ENCODE measurements around the gene YWHAG.
"Not testable (repeated sequence)": the region's sequence is repeated elsewhere in the genome, so short reads cannot be mapped to it uniquely, and the experiment has no call there.

Gene YWHAG

GRCh38 chr7:76291351-76292212, 67.2 kb downstream of the YWHAG start:
- H3K27me3 ChIP-seq (ENCODE audit: insufficient read depth, low read length, poor library complexity, severe bottlenecking): no peaks in the 10 kb centered on the region
- no peaks in the 10 kb centered on the region for H3K79me2 ChIP-seq (ENCODE audit: insufficient read depth, low read length)
- TF ChIP-seq EZH2phosphoT487 (IDR thresholded peaks at IDR 0.05; ENCODE audit: borderline replicate concordance) (no peak), CTCF (conservative IDR thresholded peaks at IDR 0.05; ENCODE audit: low read length) (peak; percentile 90)
- H2AFZ ChIP-seq (ENCODE audit: low read length): peak overlapping the region; percentile 96
- no peaks in the 10 kb centered on the region for H3K9me2 ChIP-seq (replicated peaks; ENCODE audit: low read depth, low read length)
- H3K36me3 ChIP-seq (ENCODE audit: insufficient read depth, low read length): no peaks in the 10 kb centered on the region
- no peaks in the 10 kb centered on the region for H3F3A ChIP-seq (ENCODE audit: low read depth)
- no peaks in the 10 kb centered on the region for H4K20me1 ChIP-seq (ENCODE audit: insufficient read depth, low read length, poor library complexity, severe bottlenecking)
- H3K9ac ChIP-seq (ENCODE audit: low read depth, low read length, poor library complexity, severe bottlenecking): peak overlapping the region; percentile 59
- peak overlapping the region; percentile 56 for H3K4me2 ChIP-seq (ENCODE audit: low read depth, low read length, poor library complexity, severe bottlenecking)
- peak overlapping the region; percentile 44 for H3K4me3 ChIP-seq (ENCODE audit: low read length, poor library complexity, severe bottlenecking)
- H3K9me3 ChIP-seq (ENCODE audit: insufficient read depth, low read depth, low read length): no peaks in the 10 kb centered on the region
- H3K4me1 ChIP-seq (ENCODE audit: insufficient read depth, low read length, poor library complexity, severe bottlenecking): peaks cover 5% of the 10 kb centered on the region

- not testable (repeated sequence) for H3K36me3 ChIP-seq (ENCODE audit: insufficient read depth, low read length); H3K4me3 ChIP-seq (ENCODE audit: low read length, poor library complexity, severe bottlenecking); H3K9me2 ChIP-seq (replicated peaks; ENCODE audit: low read depth, low read length); H3K4me1 ChIP-seq (ENCODE audit: insufficient read depth, low read length, poor library complexity, severe bottlenecking); H3F3A ChIP-seq (ENCODE audit: low read depth); H3K9me3 ChIP-seq (ENCODE audit: insufficient read depth, low read depth, low read length); H4K20me1 ChIP-seq (ENCODE audit: insufficient read depth, low read length, poor library complexity, severe bottlenecking); H3K79me2 ChIP-seq (ENCODE audit: insufficient read depth, low read length); H3K27me3 ChIP-seq (ENCODE audit: insufficient read depth, low read length, poor library complexity, severe bottlenecking)
- peak overlapping the region; percentile 59 for H3K9ac ChIP-seq (ENCODE audit: low read depth, low read length, poor library complexity, severe bottlenecking)
- H2AFZ ChIP-seq (ENCODE audit: low read length): peak overlapping the region; percentile 96
- peak overlapping the region; percentile 56 for H3K4me2 ChIP-seq (ENCODE audit: low read depth, low read length, poor library complexity, severe bottlenecking)
These were observed 67.9 kb downstream of the YWHAG start for GRCh38 chr7:76290847-76291350.

GRCh38 chr7:76286842-76287403, 71.9 kb downstream of the YWHAG start:
- Histone ChIP-seq H3K4me1 (ENCODE audit: insufficient read depth, low read length, poor library complexity, severe bottlenecking) (peaks cover 5% of the 10 kb centered on the region), H3F3A (ENCODE audit: low read depth) (no peaks in the 10 kb centered on the region), H3K9ac (ENCODE audit: low read depth, low read length, poor library complexity, severe bottlenecking) (no peak overlapping the region), H3K4me3 (ENCODE audit: low read length, poor library complexity, severe bottlenecking) (no peak overlapping the region), H3K4me2 (ENCODE audit: low read depth, low read length, poor library complexity, severe bottlenecking) (no peak overlapping the region), H3K36me3 (ENCODE audit: insufficient read depth, low read length) (no peaks in the 10 kb centered on the region), H3K79me2 (ENCODE audit: insufficient read depth, low read length) (no peaks in the 10 kb centered on the region), H3K9me2 (replicated peaks; ENCODE audit: low read depth, low read length) (no peaks in the 10 kb centered on the region), H3K27me3 (ENCODE audit: insufficient read depth, low read length, poor library complexity, severe bottlenecking) (no peaks in the 10 kb centered on the region), H2AFZ (ENCODE audit: low read length) (no peak overlapping the region), H4K20me1 (ENCODE audit: insufficient read depth, low read length, poor library complexity, severe bottlenecking) (no peaks in the 10 kb centered on the region), H3K9me3 (ENCODE audit: insufficient read depth, low read depth, low read length) (no peaks in the 10 kb centered on the region)
- TF ChIP-seq CTCF (conservative IDR thresholded peaks at IDR 0.05; ENCODE audit: low read length) (no peak), EZH2phosphoT487 (IDR thresholded peaks at IDR 0.05; ENCODE audit: borderline replicate concordance) (no peak)
